ENCODE measurements around the gene OR52E6.

Gene OR52E6

DNA sequence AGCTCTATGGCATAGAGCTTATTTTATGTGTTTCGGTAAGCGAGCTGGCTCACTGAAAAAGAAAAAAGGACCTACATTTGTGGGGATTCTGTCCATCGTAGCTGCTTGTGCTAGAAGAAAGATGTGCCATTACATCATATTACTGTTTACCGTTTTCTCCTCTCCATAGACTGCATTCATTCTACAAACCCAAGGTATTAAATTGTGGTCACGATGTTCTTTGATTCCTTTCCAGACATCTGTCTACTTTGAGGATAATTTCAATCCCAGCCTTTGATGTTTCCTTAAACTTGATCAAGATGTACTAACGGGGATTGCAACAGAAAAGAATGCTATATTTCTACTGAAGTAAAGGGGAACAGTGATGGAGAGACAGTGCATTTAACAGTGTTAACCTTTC lies 45.2 kb downstream of the OR52E6 start:
- DNase-seq (ENCODE audit: low read depth) = no peak

DNA sequence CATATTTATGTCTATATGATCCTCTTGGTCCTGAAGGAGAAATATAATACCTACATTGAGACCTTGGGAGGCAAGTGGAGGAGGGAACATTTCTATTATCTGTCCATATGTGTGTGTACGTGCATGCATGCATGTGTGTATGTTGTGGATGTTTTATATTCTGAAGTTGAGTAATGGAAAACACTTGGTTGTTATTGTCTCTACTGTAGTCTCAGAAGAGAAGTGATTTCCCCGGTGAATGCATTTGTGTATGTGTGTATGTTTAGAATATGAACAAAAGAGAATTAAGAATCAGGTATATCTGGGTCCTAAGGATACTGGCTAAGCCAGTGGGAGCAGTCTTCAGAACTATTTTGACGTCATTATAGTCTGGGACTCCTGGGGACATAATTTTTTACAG lies 50.5 kb downstream of the OR52E6 start, which contains the start of gene OR52N1:
Gene OR52N1 (minus strand): TSS at position 101 of the 400 bp plus-strand sequence. CDS start 2,449 bp downstream, outside the sequence.
- DNase-seq (ENCODE audit: low read depth) = no peak

All from activated T-cell treated with anti-CD3 and anti-CD28 coated beads for 48 hours (primary cell).